Activated naive CD8-positive, alpha-beta T cell (primary cell): ENCODE measurements around the gene PLCG2.
"Not testable (repeated sequence)": the region's sequence is repeated elsewhere in the genome, so short reads cannot be mapped to it uniquely, and the experiment has no call there.

ENCODE experiments used
- H3K27ac Mint-ChIP-seq: one replicate; pipeline ENCODE4 v1.8.0; 2021; ENCODE audit warnings: mixed read lengths
- H3K27me3 Mint-ChIP-seq: one replicate; pipeline ENCODE4 v1.8.0; 2021; ENCODE audit warnings: mixed read lengths
- H3K36me3 Mint-ChIP-seq: one replicate; pipeline ENCODE4 v1.8.0; 2021; ENCODE audit warnings: mixed read lengths
- H3K4me1 Mint-ChIP-seq: one replicate; pipeline ENCODE4 v1.8.0; 2021; ENCODE audit warnings: low read depth, mixed read lengths
- H3K4me3 Mint-ChIP-seq: one replicate; pipeline ENCODE4 v1.8.0; 2021; ENCODE audit warnings: mild to moderate bottlenecking, mixed read lengths
- H3K9me3 Mint-ChIP-seq: one replicate; pipeline ENCODE4 v1.8.0; 2021; ENCODE audit warnings: low read depth, mixed read lengths

Gene PLCG2

DNA sequence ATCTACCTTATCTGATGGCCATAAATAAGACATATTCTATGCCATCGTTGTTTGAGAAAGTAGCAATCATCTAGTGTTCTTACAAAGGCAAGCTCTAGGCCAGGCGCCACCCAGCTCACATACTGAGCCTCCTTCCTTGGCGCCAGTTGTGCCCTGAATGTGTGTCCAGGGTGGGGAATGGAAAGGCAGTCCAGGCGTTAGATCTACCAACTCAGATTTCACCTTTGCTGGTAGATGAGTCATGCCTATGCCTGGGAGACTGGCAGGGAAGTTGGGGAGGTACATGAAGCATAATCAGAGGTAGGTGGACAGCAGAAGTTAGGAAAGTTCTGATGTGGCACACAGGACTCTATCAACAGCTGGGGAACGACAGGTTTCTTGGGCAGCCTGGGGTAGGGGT, 208.6 kb downstream of the PLCG2 start:
- H3K4me3 Mint-ChIP-seq = no peak overlapping the region
- H3K4me1 Mint-ChIP-seq = no peaks in the 10 kb centered on the region

DNA sequence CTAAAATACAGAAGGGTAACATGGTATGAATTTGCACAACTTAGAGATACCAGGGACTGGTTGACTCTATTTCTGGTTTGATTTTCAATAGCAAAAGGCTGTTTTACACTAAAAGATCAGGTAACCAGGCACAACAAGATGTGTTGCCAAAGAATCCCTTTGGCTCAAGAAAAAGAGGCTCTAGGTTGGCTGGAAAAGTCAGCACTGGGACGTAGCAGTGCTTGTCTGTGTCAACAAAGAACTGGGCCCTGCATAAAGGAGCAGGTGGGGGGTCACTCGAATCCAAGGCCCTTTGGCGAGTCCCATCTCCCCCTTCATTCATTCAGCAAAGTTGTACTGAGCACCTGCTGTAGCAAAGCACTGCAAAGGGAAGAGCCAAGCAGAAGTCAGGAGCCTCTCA, 213.8 kb downstream of the PLCG2 start:
- H3K4me1 Mint-ChIP-seq = no peaks in the 10 kb centered on the region
- H3K36me3 Mint-ChIP-seq = peaks cover 8% of the 10 kb centered on the region

More for the DNA sequence above, 208.6 kb downstream of the PLCG2 start:
- Mint-ChIP-seq H3K27me3 (peaks cover 3% of the 10 kb centered on the region), H3K27ac (no peak overlapping the region), H3K9me3 (no peaks in the 10 kb centered on the region), H3K36me3 (no peaks in the 10 kb centered on the region)

DNA sequence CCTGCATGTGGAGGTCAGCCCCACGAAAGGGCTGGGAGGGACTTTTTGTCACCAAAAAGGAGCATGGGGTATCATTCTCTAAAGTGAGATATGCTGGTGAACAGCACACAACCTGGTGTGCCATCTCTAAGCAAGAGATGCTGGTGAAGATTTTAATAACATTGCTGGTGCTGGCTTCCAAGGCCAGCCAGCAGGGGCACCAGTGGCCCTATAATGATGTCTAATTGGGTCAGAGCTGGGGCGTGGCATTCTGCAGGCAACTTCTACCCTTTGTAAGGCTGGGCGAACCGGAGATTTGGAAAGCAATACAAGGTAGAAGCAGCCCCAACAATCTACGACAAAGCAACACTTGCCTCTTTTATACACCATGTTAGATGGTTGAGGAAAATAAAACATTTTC, 215.4 kb downstream of the PLCG2 start:
- no peaks in the 10 kb centered on the region for H3K9me3 Mint-ChIP-seq
- no peak overlapping the region for H3K4me3 Mint-ChIP-seq
- H3K27ac Mint-ChIP-seq = no peak overlapping the region
- H3K36me3 Mint-ChIP-seq = peaks cover 16% of the 10 kb centered on the region
- H3K27me3 Mint-ChIP-seq = no peaks in the 10 kb centered on the region
- H3K4me1 Mint-ChIP-seq = no peaks in the 10 kb centered on the region

More for the DNA sequence above, 213.8 kb downstream of the PLCG2 start:
- Mint-ChIP-seq H3K27me3 (no peaks in the 10 kb centered on the region), H3K9me3 (no peaks in the 10 kb centered on the region), H3K4me3 (no peak overlapping the region), H3K27ac (no peak overlapping the region)

DNA sequence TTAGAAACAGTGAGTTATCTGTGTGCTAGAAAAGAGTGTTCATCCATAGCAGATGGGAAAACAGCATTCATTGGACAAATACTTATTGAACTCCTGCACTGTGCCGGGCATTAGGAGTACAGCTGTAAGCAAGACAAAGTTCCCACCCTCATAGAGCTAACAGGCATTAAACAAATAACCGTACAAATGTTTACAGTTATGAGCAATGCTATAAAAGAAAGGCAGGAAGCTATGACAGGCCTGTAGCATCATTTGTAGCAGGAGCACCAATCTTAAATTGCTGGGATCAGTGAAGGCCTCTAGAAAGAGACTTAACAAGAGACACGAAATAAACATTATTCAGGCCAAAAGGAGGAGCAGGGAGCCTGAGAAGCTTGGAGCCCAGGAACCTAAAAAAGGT, 216.6 kb downstream of the PLCG2 start:
- Mint-ChIP-seq H3K4me1 (no peaks in the 10 kb centered on the region), H3K36me3 (peaks cover 17% of the 10 kb centered on the region), H3K4me3 (no peak overlapping the region), H3K27ac (no peak overlapping the region), H3K27me3 (no peaks in the 10 kb centered on the region), H3K9me3 (no peaks in the 10 kb centered on the region)

DNA sequence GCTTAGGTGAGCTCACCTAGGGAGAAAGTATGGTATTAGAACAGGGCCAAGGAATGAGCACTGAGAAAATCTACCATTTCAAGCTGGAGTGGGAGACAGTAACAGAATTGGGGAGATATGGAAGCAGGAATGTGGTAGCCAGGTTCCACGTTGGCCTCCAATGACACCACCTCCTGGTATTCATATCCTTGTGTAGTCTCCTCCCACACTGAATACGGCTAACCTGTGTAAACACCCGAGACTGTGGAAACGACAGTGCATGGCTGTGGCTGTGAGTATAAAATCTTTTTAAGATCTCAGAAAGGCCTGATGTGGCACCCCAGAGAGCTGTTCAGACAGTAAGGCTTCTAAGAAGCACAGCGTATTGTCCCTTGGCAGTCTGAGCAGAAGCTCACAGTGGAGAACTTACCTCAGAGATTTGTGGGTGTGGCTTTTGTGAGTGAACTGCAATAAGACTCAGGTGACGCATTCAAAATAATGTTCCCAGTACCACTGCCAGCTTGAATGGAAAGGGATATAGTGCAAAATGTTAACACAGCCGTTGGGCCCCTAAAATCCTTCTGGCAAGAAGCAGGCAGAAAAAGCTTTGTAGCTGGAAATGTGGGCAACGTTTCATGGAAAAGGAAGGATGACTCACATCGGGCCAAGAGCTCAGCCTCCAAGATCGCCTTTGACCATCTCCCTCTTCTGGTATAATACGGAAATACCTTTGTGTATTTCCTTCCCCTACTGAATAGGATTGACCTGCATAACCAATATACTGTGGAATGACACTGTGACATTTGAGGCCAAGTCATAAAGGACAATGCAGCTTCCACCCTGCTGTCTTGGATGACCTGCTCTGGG, 217.8 kb downstream of the PLCG2 start:
- H3K9me3 Mint-ChIP-seq = no peaks in the 10 kb centered on the region
- no peak overlapping the region for H3K4me3 Mint-ChIP-seq
- no peaks in the 10 kb centered on the region for H3K4me1 Mint-ChIP-seq
- peaks cover 21% of the 10 kb centered on the region for H3K36me3 Mint-ChIP-seq
- H3K27ac Mint-ChIP-seq = no peak overlapping the region
- H3K27me3 Mint-ChIP-seq = no peaks in the 10 kb centered on the region

DNA sequence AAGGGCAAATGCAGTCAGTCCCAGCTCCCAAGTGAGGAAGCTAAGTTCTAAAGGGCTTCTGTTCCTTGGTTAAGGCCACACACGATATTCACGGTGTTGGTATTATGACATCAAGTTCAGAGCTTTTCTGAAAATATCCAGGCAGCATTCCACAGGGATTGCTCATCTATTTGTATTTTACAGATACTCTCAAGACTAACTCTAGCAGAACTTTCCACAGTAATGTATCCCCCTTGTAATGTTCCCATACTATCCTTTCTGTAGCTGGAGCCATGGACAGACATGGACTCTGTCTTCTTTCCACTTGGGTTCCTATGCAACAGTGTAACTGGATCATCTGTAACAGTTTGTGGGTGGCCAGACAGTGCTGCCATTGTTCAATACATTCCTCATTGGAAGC, 218.6 kb downstream of the PLCG2 start:
- peaks cover 23% of the 10 kb centered on the region for H3K36me3 Mint-ChIP-seq
- H3K27ac Mint-ChIP-seq = no peak overlapping the region
- no peaks in the 10 kb centered on the region for H3K9me3 Mint-ChIP-seq
- no peak overlapping the region for H3K4me3 Mint-ChIP-seq
- H3K27me3 Mint-ChIP-seq = no peaks in the 10 kb centered on the region
- no peaks in the 10 kb centered on the region for H3K4me1 Mint-ChIP-seq

DNA sequence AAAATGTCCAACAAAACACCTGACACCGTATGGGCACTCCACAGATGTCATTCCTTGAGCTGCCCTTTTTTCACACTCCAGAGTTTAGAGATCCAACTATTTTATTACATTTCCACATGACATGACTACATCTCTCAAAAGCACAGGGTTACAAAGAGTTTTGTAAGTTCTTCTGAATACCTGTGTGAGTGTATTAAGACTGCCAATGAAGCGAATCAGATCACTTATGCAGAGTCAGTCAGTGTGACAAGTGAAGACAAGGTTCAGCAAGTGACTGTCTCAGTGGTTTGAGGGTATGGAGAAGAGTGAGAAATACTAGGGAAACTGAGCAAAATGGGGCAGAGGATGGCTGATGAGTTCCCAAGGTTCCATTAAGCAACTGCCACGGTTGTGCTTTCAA, 223.7 kb downstream of the PLCG2 start:
- no peak overlapping the region for H3K4me3 Mint-ChIP-seq
- H3K36me3 Mint-ChIP-seq = peaks cover 27% of the 10 kb centered on the region
- no peaks in the 10 kb centered on the region for H3K27me3 Mint-ChIP-seq
- no peak overlapping the region for H3K27ac Mint-ChIP-seq
- H3K4me1 Mint-ChIP-seq = peaks cover 2% of the 10 kb centered on the region
- H3K9me3 Mint-ChIP-seq = no peaks in the 10 kb centered on the region

DNA sequence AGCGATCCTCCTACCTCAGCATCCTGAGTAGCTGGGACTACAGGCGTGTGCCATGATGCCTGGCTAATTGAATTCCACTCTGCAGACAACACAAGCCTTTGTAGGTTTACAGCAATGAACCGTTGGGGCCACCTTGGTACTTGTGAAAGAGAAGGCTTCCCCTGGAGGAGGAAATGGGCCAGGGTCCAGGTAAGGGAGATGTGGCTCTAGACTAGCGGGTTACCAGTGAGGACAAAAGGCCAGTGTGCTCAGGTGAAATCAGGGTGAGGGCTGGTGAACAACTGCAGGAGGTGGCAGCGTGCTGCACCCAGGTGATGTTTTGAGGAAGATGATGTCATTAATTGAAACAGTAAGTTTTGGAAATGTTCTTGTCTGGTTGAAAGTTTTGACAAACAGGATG, 225.5 kb downstream of the PLCG2 start:
- H3K36me3 Mint-ChIP-seq = peaks cover 25% of the 10 kb centered on the region
- peaks cover 6% of the 10 kb centered on the region for H3K9me3 Mint-ChIP-seq
- no peak overlapping the region for H3K4me3 Mint-ChIP-seq
- peaks cover 4% of the 10 kb centered on the region for H3K4me1 Mint-ChIP-seq
- H3K27ac Mint-ChIP-seq = no peak overlapping the region
- H3K27me3 Mint-ChIP-seq = no peaks in the 10 kb centered on the region

DNA sequence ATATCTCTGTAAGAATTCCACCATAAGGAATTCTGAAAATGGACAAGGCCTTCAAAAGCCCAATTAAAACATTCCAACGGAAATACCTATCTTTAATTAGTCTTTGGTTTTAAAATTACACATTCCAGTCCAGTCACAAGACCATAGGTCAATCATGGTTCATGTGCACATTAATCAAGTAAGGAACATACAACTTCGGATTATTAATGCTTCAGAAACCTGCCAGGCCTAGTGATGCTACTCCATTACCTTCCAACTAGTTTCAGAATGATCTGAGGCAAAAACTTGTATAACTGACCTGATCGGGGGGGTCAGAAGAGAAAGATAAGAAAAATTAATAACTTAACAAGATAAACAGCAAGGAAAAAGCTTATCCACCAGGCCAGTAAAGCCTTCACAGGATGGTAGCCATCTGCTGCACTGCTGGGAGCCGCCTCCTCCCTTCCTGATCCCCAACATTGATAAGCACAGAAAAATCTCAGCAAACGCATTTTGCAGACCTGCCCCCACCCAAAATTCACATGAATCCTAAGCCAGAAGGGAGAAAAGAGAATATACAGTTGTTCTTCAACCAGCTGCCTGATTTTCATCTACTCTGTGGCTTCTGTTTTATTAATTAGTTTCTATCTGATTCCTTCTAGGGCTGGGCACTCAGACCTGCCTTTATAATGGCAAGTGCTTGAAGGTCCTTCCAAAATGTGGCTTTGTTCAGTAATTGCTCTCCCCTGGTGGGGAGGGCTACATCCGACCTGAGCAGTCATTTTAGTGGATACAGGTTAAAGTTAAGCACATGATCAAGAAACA, 226.1 kb downstream of the PLCG2 start:
- peaks cover 6% of the 10 kb centered on the region for H3K9me3 Mint-ChIP-seq
- H3K4me1 Mint-ChIP-seq = peaks cover 8% of the 10 kb centered on the region
- peaks cover 25% of the 10 kb centered on the region for H3K36me3 Mint-ChIP-seq
- H3K4me3 Mint-ChIP-seq = no peak overlapping the region
- H3K27me3 Mint-ChIP-seq = no peaks in the 10 kb centered on the region
- no peak overlapping the region for H3K27ac Mint-ChIP-seq

DNA sequence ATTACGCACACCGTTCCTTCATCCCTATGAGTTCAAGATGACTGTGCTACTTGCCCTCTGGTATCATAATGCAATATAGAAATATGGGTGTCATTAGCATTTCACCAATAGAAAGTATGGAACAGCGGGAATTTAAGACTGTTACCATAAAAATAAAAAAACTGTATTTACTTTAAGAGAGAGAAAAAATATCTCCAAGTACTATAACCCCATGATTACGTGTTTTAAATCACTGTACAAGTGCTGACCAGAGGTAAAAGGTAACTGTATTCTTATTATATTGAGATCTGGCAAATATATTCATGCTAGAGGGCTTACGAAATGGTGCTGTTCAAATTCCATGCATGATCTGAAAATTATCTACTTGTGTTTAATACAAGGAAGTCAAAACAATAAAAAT, 226.9 kb downstream of the PLCG2 start:
- Mint-ChIP-seq H3K9me3 (peaks cover 6% of the 10 kb centered on the region), H3K4me1 (peaks cover 16% of the 10 kb centered on the region), H3K27ac (no peak overlapping the region), H3K27me3 (no peaks in the 10 kb centered on the region), H3K4me3 (no peak overlapping the region), H3K36me3 (peaks cover 21% of the 10 kb centered on the region)

DNA sequence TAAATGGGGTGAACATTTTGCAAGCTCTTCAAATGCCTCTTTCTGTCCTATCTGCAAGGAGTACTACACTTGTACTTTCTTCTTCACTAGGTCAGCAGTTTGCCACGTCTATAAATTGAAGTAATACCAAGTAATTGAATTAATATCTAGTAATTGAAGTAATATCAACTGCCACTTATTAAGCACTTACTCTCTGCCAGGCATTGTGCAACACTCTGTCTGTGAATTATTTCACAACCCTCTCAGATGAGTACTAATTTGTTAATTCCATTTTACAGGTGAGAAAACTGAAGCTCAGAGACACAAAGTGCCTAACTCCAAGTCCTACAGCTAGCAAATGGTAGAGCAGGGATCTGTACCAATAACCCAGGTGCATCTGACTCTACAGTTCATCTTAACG, 228.1 kb downstream of the PLCG2 start:
- Mint-ChIP-seq H3K4me1 (peaks cover 24% of the 10 kb centered on the region), H3K4me3 (no peak overlapping the region), H3K36me3 (peaks cover 20% of the 10 kb centered on the region), H3K9me3 (peaks cover 6% of the 10 kb centered on the region), H3K27me3 (no peaks in the 10 kb centered on the region), H3K27ac (no peak overlapping the region)

DNA sequence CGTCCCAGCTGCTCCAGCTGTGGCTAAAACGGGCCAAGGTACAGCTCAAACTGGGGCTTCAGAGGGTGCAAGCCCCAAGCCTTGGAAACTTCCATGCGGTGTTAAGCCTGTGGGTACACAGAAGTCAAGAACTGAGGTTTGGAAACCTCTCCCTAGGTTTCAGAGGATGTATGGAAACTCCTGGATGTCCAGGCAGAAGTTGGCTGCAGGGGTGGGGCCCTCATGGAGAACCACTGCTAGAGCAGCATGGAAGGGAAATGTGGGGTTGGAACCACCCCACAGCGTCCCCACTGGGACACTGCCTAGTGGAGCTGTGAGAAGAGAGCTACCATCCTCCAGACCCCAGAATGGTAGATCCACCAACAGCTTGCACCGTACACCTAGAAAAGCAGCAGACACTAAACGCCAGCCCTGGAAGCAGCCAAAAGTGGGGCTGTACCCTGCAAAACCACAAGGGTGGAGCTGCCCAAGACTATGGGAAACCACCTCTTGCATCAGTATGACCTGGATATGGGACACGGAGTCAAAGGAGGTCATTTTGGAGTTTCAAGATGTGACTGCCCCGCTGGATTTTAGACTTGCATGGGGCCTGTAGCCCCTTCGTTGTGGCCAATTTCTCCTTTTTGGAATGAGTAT, 230.0 kb downstream of the PLCG2 start:
- H3K36me3 Mint-ChIP-seq = peaks cover 14% of the 10 kb centered on the region
- H3K27ac Mint-ChIP-seq = no peak overlapping the region
- peaks cover 24% of the 10 kb centered on the region for H3K4me1 Mint-ChIP-seq
- peaks cover 6% of the 10 kb centered on the region for H3K9me3 Mint-ChIP-seq
- H3K4me3 Mint-ChIP-seq = peak overlapping the region; percentile 31
- H3K27me3 Mint-ChIP-seq = no peaks in the 10 kb centered on the region

DNA sequence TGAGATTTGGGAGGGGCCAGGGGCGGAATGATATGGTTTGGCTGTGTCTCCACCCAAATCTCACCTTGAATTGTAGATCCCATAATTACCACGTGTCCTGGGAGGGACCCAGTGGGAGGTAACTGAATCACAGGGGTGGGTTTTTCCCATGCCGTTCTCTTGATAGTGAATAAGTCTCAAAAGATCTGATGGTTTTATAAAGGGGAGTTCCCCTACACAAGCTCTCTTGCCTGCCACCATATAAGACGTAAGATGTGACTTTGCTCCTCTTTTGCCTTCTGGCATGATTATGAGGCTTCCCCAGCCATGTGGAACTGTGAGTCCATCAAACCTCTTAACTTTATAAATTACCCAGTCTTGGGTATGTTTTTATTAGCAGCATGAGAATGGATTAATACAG, 230.7 kb downstream of the PLCG2 start:
- H3K36me3 Mint-ChIP-seq = peaks cover 11% of the 10 kb centered on the region
- peak overlapping the region; percentile 92 for H3K4me3 Mint-ChIP-seq
- H3K27me3 Mint-ChIP-seq, H3K27ac Mint-ChIP-seq, H3K9me3 Mint-ChIP-seq: not testable (repeated sequence)
- H3K4me1 Mint-ChIP-seq = peaks cover 24% of the 10 kb centered on the region

DNA sequence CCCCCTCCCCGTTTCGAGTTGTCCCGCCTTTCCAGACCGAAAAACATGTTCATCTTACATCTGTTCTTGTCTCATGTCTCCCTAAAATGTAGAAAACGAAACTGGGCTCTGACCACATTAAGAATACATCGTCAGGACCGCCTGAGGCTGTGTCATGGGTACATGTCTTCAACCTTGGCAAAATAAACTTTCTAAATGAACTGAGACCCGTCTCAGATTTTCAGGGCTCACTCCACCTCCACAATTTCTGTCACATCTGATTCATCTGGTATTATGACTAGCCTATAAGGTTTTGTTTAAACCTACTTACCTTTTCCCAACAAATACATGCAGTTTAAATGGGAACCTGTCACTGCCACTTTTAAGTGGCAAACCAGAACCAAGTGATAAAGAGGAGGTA, 231.6 kb downstream of the PLCG2 start:
- Mint-ChIP-seq H3K36me3 (peaks cover 11% of the 10 kb centered on the region), H3K9me3 (peaks cover 6% of the 10 kb centered on the region), H3K4me1 (peaks cover 24% of the 10 kb centered on the region), H3K27ac (peak overlapping the region; percentile 88), H3K4me3 (peak overlapping the region; percentile 92), H3K27me3 (peaks cover 3% of the 10 kb centered on the region)

DNA sequence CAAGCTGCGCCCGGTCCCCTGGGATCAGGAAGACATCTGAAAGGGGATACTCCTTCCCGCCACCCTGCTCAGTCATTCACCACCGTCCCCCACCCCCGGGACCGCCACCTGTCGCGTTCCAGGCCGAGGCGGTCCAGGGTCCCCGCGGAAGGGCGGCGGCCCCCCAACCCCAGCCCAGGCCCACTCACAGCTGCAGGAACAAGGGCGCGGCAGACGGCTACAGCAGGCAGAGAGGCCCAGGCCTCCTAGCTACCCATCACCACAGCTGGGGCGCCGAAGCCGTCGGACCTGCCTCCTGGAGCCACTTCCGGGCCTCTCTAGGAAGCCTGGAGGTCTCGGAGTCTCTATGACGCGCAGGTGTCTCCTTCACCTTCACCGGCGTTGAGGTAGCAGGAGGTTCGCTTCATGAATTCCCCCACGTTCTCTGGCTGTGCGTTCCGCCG, 232.1 kb downstream of the PLCG2 start, which contains the start of gene SDR42E1:
Gene SDR42E1 (minus strand): TSS at position 272 of the 443 bp plus-strand sequence. CDS start 10,612 bp downstream, outside the sequence.
- Mint-ChIP-seq H3K36me3 (peaks cover 7% of the 10 kb centered on the region), H3K27ac (peak within 1 kb of the TSS; percentile 88), H3K4me3 (peak within 1 kb of the TSS; percentile 92), H3K9me3 (peaks cover 6% of the 10 kb centered on the region), H3K27me3 (peaks cover 3% of the 10 kb centered on the region), H3K4me1 (peaks cover 24% of the 10 kb centered on the region)
